Motor neuron (in vitro differentiated cells): ENCODE measurements around the gene AUTS2. TPM values are rescaled to one million over a fixed set of nuclear protein-coding genes. Genes with fewer than 3 reads are reported as not detected.
A peak's percentile ranks its signal among the peaks of the same experiment; 100 is the strongest.

Source experiments
- ATAC-seq, 8 experiments: fragments of 200-7000 bp; cut with Tn5 transposase; replicated peaks in 6 of 8; 2 replicates each; pipeline ENCODE4 v1.8.0; 2021; ENCODE audit warnings: mild to moderate bottlenecking in 8 of 8, moderate library complexity in 8 of 8
- H3K27ac ChIP-seq, 2 donors: fragments of 250-450 bp; sonication (Bioruptor Pico); 2 replicates each; pipeline ENCODE4 v1.9.0; 2021; ENCODE audit warnings: antibody characterized with exemption in 2 of 2, mild to moderate bottlenecking in 2 of 2, moderate library complexity in 1 of 2
- H3K4me1 ChIP-seq, 2 donors: fragments of 250-450 bp; sonication (Bioruptor Pico); replicated peaks in 1 of 2; 2 replicates each; pipeline ENCODE4 v1.6.1; 2021; ENCODE audit warnings: antibody characterized with exemption in 2 of 2, mild to moderate bottlenecking in 2 of 2, moderate library complexity in 1 of 2
- H3K4me3 ChIP-seq, 5 donors: fragments of 250-450 bp; sonication (Bioruptor Pico); 2 replicates each; pipeline ENCODE4 v1.9.0; 2021; ENCODE audit warnings: antibody characterized with exemption in 5 of 5, mild to moderate bottlenecking in 5 of 5, moderate library complexity in 4 of 5
- WGBS, 10 experiments: fragments of 450-650 bp; shearing (Covaris generic); methylation state at CpG; one replicate each; pipeline ENCODE4 v1.0.0; 2022; 5-methylcytosine and 5-hydroxymethylcytosine counted together
- in situ Hi-C, 9 experiments: fragments of 400-800 bp; cut with MboI; loops; one replicate each; pipeline ENCODE4 v1.15.0; 2021; ENCODE audit warnings: low sequenced_read_pairs in 9 of 9, low pct_unique_long_range_greater_than_20kb in 2 of 9; ENCODE audit not compliant: unreplicated experiment in 9 of 9
- total RNA-seq, 8 experiments: library from RNA; unstranded; fragments of 300-600 nt; gene quantifications; 2 replicates each; pipeline versions ENCODE4 v1.2.3 to v1.2.4, GENCODE V29; 2022

The AUTS2 gene
- total RNA-seq, 8 experiments from 2014 or later, result 0.49 to 68.6 (median 32.2) TPM

DNA sequence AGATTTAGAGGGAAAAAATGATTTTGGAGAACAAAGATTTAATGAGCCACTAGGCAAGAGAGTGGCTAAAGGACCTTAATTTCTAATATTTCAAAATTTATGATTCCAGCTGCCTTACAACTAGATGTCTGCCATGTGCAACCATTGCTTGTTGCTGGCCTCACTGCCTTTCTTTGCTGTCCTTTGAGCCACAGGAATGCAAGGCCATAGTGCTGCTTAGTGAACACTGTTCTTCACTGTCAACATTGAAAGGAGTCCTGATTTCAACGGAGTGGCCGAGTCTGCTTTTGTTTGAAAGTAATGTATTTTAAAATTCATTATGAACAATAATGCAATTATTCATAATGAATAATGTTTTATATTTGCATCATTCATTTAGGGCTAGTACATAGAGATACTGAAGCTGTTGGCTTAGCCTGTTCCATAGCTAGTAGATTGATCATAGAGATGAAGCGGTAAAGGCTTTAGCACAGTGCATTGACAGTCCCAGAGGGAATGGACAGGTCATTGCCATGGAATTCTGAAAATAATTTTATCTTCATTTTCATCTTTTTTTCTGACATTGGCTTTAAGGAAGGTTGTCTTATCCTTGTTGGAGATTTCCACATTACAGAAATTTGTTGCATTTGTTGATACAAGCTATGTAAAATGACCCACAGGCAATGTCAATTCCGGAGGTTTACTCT lies 544.1 kb downstream of the AUTS2 start:
- H3K27ac ChIP-seq, result no peak overlapping the region
- in situ Hi-C loops, result no loop called here
- WGBS, 10 experiments, result 56 to 96% (median 81%) methylated on average over 1 to 4 of the region's 4 CpGs; no CpG with 5 or more reads in 2 of the 10 experiments

DNA sequence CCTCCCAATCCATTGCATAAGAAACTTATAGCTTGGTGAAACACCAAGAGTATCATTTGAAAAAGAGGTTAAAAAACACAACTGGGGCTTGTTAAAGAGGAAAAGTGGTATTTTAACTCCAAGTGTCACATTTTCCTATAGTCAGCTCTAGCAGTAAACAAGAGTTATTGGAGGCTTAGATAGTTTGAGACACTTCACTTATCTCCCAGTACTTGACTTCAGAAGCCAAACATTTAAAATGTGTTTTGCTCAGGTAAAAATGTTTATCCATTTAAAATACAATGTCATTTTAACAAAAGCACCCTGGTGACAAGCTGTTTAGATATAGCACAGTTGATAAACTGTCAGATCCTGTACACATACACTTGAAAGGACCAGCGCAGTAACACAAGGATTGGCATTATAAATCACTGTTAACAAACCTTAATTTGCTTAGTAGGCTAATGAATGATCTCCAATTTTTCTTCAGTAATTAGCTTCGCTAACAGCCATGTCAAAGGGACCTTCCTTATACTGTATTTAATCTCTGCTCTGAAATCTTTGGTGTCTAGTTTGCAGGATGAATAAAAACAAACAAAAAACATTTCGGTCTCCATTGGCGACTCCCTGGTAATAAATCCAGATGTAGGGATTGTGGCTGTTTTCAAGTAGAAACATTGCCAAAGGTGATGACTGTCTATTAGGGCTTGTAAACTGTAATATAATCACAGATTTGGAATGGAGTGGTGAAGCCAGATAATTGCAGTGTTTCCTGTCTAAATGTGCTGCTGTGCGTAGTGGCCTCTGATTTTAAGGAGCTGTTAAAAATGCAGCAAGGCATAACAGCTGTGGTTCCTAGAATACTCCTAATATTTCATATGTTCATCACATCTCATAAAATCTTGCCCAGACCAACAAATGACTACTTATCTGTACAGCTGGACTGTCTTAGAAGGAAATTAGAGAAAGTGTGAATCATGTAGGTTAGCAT lies 545.1 kb downstream of the AUTS2 start:
- Histone ChIP-seq H3K4me3 (no peak overlapping the region), H3K4me1 (peaks cover 3 to 10% of the 10 kb centered on the region in 2 donors), H3K27ac (no peak overlapping the region)
- WGBS, 10 experiments, result 0 to 100% (median 94%) methylated on average over 1 to 5 of the region's 5 CpGs; no CpG with 5 or more reads in 1 of the 10 experiments
- ATAC-seq, result peak in 4 of 8 experiments; percentile 7 to 79 (median 48)
- in situ Hi-C loops, result no loop called here

More for the DNA sequence above, 544.1 kb downstream of the AUTS2 start:
- H3K4me3 ChIP-seq, result no peak overlapping the region
- H3K4me1 ChIP-seq, result peaks cover 3 to 10% of the 10 kb centered on the region in 2 donors
- ATAC-seq, result peak in 1 of 8 experiments; percentile 77

DNA sequence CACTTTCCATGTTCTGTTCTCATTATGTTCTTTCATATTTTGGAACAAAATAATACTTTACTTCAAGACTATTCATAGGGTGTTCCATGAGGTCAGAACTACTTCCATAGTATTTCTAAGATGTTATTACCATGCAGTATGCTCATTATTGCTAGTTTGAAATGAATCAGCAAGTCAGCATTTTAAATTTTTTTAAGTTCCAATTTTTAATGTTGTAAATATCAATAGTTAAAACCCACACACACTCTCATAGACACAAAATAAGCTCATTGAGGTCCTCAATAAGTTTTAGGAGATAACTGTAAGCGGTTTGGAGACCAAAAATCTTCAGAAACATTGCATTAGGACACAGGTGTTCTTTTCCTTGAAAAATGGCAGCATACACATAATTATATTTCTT lies 550.7 kb downstream of the AUTS2 start:
- Histone ChIP-seq H3K27ac (no peak overlapping the region), H3K4me3 (no peak overlapping the region), H3K4me1 (no peaks in the 10 kb centered on the region)
- in situ Hi-C loops, result no loop called here
- no peak for ATAC-seq
- 14 to 100% (median 100%) methylated on average over 1 of the region's 1 CpG; no CpG with 5 or more reads in 2 of the 10 experiments for WGBS, 10 experiments

DNA sequence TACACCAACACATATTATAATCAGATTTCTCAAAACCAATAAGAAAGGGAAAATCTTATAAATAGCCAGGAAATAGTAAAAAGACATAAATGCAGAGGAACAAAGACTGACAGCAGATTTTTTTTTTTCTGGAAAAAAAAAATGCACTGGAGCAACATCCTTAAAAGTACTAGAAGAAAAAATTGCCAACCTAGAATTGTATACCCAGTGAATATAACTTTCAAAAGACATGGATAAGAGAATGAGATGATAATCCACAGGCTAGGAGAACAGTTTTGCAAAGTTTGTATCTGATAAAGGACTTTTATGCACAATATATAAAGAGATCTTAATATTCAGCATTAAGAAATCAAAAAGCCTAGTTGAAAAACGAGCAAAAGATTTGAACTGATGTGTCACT lies 554.0 kb downstream of the AUTS2 start:
- no peak for ATAC-seq
- H3K4me3 ChIP-seq, result no peak overlapping the region
- in situ Hi-C loops, result no loop called here
- H3K4me1 ChIP-seq, result peaks cover 3 to 4% of the 10 kb centered on the region in 2 donors
- WGBS, 10 experiments, result 0 to 100% (median 80%) methylated on average over 1 of the region's 1 CpG; no CpG with 5 or more reads in 1 of the 10 experiments
- no peak overlapping the region for H3K27ac ChIP-seq

DNA sequence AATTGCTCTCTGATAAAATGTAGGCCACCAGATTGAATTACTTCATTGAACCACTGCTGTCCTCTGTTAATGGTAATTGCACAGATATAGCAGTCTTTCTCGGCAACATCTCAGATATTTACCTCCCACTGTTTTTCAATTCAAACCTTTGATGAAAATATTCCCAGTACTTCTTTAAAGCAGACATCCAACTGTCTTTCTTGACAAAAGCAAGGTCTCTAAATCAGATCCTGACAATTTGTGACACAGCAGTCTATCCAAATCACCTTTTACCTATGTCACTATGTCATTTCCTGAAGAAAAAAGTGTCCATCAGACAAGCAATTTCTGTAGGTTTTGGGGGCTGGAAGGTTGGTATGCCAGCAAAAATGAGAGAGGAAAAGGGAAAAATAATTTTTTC lies 555.7 kb downstream of the AUTS2 start:
- no peak overlapping the region for H3K4me3 ChIP-seq
- in situ Hi-C loops, result no loop called here
- H3K27ac ChIP-seq, result no peak overlapping the region
- ATAC-seq, result no peak
- H3K4me1 ChIP-seq, result peaks cover 3 to 6% of the 10 kb centered on the region in 2 donors
- 25 to 100% (median 81%) methylated on average over 1 of the region's 1 CpG; no CpG with 5 or more reads in 4 of the 10 experiments for WGBS, 10 experiments

DNA sequence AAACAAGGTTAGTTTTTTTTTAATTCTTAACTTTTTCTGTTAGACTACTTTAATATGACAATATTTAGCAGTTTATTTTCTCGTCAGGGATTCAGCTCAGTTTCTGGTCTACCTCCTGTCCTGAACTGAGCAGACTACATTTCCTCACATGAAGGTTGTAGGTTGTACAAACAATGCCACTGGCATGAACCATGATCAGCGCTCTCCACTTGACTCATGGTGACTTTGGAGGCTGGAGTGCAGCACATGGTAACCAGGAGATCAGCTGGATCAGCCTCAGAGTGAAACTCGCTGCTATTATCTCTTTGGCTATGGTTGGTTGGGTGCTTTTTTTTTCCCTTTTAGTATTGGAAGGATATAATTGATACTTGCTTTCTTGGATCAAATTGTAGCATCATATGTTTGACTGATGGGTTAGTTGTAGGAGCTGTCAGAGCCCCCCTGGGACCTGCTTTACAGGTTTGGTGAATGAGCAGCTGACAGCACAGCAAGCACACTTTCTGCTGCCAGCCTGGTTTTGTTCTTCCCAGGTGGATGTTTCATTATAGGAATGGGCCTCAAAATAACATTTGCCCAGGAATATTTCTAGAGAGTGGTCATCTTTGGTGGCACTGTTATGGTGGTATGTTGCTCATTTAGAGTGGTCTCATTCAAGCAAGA lies 556.4 kb downstream of the AUTS2 start:
- H3K4me1 ChIP-seq, result peaks cover 3 to 8% of the 10 kb centered on the region in 2 donors
- no peak overlapping the region for H3K4me3 ChIP-seq
- ATAC-seq, result no peak
- in situ Hi-C loops, result no loop called here
- no peak overlapping the region for H3K27ac ChIP-seq
- 17 to 100% (median 80%) methylated on average over 1 to 3 of the region's 3 CpGs for whole genome bisulfite sequencing, 10 experiments

DNA sequence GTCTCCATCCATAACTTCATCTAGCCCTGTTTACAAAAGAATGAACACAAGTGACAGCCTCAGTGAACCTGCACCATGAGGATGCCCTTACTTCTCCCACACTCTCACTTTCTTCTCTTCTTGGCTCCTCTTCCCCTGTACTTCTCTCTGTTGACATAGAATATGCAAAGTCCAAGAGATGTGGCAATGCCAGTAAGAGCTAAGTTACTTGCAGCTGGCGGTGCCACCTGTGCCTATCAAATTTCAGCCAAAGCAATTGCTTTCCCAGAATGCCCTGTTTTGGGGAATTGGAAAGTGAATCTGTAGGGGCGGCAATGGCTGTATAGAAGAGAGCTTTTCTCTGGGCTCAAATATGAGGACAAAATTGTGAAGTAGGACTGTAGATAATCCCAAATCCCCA lies 557.8 kb downstream of the AUTS2 start:
- peaks cover 5 to 11% of the 10 kb centered on the region in 2 donors for H3K4me1 ChIP-seq
- no peak overlapping the region for H3K4me3 ChIP-seq
- 40 to 100% (median 88%) methylated on average over 1 to 2 of the region's 2 CpGs; no CpG with 5 or more reads in 4 of the 10 experiments for WGBS, 10 experiments
- H3K27ac ChIP-seq, result no peak overlapping the region
- no peak for ATAC-seq
- in situ Hi-C loops, result no loop called here

DNA sequence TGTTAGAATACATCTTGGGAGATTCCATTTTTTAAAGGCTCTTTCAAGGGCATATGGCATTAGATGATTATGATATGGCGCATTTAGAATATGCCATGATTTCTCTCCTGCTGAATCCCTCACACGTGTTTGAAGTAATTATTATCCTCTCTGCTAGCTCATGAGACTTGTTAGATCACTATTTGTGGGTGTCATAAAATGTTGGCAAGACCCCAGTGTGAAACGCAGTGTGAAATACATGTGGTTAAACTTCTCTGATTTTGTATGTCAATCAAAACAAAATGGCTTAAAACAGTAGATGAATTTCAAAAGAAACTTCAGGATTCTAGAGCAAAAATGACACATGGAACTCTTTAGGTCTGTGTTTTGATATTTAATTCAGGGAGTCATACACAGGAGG lies 560.8 kb downstream of the AUTS2 start:
- ATAC-seq, result no peak
- in situ Hi-C loops, result no loop called here
- H3K4me3 ChIP-seq, result no peak overlapping the region
- 47 to 100% (median 80%) methylated on average over 1 to 3 of the region's 3 CpGs; no CpG with 5 or more reads in 2 of the 10 experiments for WGBS, 10 experiments
- H3K27ac ChIP-seq, result no peak overlapping the region
- H3K4me1 ChIP-seq, result peaks cover 5 to 19% of the 10 kb centered on the region in 2 donors

DNA sequence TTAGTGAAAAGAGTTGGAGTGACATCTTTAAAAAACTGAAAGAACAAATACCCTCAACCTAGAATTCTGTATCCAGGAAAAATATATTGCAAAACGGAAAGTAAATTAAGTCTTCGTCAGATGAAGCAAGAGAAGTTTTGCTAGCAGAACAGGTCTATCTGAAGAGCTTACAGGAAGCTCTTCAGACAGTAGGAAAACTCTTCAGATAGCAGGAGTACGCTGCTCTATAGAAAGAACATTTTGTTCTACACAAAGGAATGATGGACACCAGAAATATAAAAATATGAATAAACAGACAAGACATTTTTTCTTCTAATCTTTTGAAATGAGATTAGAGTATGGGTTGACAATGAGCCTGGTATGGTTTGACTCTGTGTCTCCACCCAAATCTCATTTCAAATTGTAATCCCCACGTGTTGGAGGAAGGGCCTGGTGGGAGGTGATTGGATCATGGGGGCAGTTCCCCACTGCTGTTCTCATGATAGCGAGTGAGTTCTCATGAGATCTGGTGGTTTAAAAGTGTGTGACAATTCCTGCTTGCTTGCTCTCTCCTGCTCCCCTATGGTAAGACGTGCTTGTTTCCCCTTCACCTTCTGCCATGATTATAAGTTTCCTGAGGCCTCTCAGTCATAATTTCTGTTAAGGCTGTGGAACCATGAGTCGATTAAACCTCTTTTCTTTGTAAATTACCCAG lies 567.3 kb downstream of the AUTS2 start:
- Histone ChIP-seq H3K27ac (no peak overlapping the region), H3K4me1 (peaks cover 2 to 11% of the 10 kb centered on the region in 2 donors), H3K4me3 (no peak overlapping the region)
- no peak for ATAC-seq
- 44 to 95% (median 89%) methylated on average over 3 to 7 of the region's 7 CpGs for WGBS, 10 experiments
- in situ Hi-C loops, result no loop called here

DNA sequence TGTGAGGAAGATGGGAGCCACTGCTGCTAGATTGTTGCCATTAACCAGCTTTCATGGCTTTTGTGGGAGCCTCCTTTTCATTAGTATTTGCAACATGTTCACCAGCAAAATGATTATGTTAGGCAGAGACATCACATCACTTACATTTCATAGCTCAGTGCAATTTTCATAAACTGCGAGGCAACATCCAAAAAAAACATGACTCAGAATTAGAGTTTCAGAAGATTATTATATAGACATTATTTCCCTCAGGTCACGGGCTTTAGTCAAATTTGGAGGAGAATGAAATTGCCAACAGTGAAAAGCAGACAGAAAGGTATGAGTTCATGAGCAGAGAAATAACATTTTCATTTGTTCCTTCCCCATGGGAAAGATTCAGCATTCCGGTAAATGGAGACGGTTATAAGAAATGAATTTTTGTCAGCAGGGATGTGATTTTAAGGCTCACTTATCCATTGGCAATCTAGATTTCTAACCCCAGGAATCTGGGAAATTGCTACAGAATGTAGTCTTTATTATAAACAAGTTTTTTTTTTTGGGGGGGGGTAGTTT lies 573.2 kb downstream of the AUTS2 start:
- Histone ChIP-seq H3K4me1 (no peaks in the 10 kb centered on the region), H3K27ac (no peak overlapping the region), H3K4me3 (no peak overlapping the region)
- in situ Hi-C loops, result no loop called here
- WGBS, 10 experiments, result 43 to 100% (median 86%) methylated on average over 1 to 4 of the region's 4 CpGs; no CpG with 5 or more reads in 1 of the 10 experiments
- ATAC-seq, result no peak

DNA sequence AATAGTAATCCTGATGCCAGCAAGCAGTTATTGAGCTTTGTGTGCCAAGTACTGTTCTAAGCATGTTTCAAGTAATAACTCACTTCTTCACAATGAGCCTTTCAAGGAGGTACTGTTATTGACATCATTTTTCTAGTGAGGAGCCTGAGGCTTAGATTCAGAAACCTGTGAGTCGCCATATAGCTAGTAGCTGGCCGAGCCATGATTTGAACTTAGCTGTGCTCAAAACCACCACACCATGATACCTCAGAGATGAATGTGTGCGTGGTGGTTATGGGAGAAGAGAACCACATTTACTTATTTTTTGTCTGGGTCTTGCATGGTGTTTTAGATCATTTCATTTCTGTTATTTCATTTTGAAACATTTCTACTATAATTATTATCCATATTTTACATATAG lies 578.9 kb downstream of the AUTS2 start:
- H3K27ac ChIP-seq, result no peak overlapping the region
- in situ Hi-C loops, result no loop called here
- no peak overlapping the region for H3K4me3 ChIP-seq
- 0 to 100% (median 90%) methylated on average over 1 to 3 of the region's 3 CpGs; no CpG with 5 or more reads in 1 of the 10 experiments for WGBS, 10 experiments
- H3K4me1 ChIP-seq, result peaks cover 0 to 5% of the 10 kb centered on the region in 2 donors
- ATAC-seq, result no peak

DNA sequence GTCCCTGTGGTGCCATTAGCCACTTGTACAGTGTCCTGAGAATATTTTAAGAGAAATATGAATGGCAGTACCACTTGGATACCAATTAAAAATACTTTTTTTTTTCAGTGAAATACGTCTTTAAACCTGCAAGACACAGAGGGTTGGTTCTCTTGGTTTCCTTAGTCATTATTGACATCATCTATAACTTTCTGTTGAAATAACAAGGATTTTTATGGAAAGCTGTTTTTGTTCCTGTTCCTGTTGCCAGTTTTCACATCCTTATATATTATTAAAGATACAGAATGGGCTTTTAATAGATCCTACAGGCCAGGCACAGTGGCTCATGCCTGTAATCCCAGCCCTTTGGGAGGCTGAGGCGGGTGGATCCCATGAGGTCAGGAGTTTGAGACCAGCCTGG lies 579.9 kb downstream of the AUTS2 start:
- WGBS, 10 experiments, result 14 to 100% (median 98%) methylated on average over 1 to 2 of the region's 2 CpGs; no CpG with 5 or more reads in 3 of the 10 experiments
- Histone ChIP-seq H3K4me1 (peaks cover 0 to 15% of the 10 kb centered on the region in 2 donors), H3K4me3 (no peak overlapping the region), H3K27ac (no peak overlapping the region)
- no peak for ATAC-seq
- in situ Hi-C loops, result no loop called here
